HEK293 (cell line): ENCODE measurements around the gene C6orf141.

Experiments
- CTCF ChIP-seq: fragments of 450-650 bp; formaldehyde crosslinking; IDR thresholded peaks from 2 replicates; pipeline ENCODE4 v1.5.1; 2016; ENCODE audit warnings: missing biosample characterization, missing genetic modification characterization
- FEZF1 ChIP-seq: fragments of 450-650 bp; formaldehyde crosslinking; IDR thresholded peaks from 2 replicates; pipeline ENCODE4 v1.5.1; 2016; ENCODE audit warnings: missing biosample characterization, missing genetic modification characterization
- YY1 ChIP-seq: fragments of 450-650 bp; formaldehyde crosslinking; IDR thresholded peaks from 2 replicates; pipeline ENCODE4 v1.5.1; 2018; ENCODE audit warnings: missing biosample characterization, missing genetic modification characterization
- ZNF549 ChIP-seq: fragments of 450-650 bp; IDR thresholded peaks from 2 replicates; pipeline ENCODE4 v1.5.1; 2018; ENCODE audit warnings: missing biosample characterization, missing genetic modification characterization, mild to moderate bottlenecking, inconsistent platforms, moderate library complexity

GRCh38 chr6:49563006-49563886 lies 12.8 kb downstream of the C6orf141 start:
- TF ChIP-seq CTCF, result no peak
- no peak for TF ChIP-seq ZNF549 (tag by site-specific recombination)
- TF ChIP-seq FEZF1 (tag by site-specific recombination), result 0 out of 2 replicates have a peak, but pooled peaks have one; percentile 10
- TF ChIP-seq YY1, result no peak
